Ammon's horn (tissue), 1 donor: ENCODE measurements around the gene DET1.
A peak's percentile ranks its signal among the peaks of the same experiment; 100 is the strongest.
"Not testable (repeated sequence)": the region's sequence is repeated elsewhere in the genome, so short reads cannot be mapped to it uniquely, and the experiment has no call there.

Experiments
- DNase-seq: peaks from one replicate; pipeline ENCODE4 v3.0.0-alpha.2; 2016; ENCODE audit warnings: low spot score

Gene DET1

DNA sequence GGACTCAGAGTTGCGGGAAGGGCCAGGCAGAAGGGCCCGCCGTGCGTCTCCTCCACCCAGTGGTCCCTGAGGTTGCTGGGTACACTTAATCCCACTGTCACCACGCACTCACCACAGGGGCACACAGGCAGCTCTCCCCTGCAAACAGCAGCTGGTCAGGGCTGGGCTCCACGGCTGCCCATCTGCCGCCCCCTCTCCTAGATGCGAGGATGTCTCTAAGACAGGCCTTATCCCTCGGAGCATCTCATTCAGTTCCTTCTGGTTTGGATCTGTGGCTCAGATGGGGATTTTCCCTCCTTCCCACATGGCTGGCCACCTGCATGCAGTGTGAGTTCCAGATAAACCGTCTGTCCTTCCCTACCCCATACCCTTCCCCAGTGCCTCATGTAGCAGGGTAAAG is 52.6 kb downstream of the DET1 start:
- DNase-seq: no peak

DNA sequence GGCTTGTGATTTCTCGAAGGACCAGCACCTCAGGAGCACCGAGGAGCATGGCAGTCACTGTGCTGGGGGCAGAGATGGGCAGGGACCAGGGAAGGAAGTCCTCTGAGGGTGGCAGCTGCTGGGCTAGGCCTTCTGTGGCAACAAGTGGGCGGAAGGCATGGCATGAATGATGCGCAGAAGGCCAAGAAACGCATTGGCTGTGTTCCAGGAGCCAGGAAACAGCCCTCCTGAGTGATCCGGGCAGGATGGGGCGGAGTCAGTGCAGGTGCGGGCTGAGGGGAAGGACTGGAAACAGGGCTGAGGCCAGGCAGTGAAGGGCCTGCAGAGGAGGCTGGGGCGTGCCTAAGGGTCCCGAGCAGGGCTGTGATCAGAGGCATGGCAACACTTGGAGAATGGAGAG is 55.3 kb downstream of the DET1 start:
- no peak for DNase-seq

DNA sequence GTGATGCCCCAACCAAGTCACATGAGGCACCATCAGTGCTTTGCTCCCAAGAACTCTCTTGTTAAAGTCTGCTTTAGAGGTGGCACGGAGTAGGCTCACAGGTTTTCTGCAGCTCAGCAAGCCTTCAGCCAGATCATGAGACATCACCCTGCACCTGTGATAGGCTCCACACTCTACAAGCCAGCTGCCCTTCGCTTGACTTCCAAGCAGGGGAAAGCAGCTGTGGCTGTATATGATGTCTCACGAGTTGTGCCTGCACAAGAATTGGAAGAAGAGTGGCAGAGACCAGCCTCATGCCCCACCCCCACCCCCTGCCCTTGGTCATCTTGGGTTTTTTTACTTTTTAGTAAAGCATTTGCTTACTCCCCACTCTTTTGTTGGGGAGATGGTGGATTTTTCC is 56.4 kb downstream of the DET1 start:
- DNase-seq: no peak

DNA sequence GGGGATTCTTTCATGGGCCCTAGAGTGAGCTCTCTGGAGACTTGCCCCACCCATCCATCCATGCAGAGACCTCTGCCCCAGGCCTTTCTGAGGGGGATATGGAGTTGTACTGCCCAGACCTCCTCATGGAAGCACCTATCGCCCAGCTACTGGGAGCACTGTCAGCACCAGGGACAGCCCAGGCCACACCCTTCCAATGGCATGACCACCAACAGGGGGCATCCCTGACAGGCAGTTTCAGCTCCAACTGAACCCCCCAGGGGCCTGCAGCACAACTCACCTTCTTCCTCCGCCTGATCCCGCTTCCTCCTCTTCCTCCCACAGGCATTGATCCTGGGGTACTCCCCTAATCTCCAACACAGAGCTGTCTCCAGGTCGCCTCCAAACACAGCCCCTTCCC is 57.2 kb downstream of the DET1 start:
- no peak for DNase-seq

DNA sequence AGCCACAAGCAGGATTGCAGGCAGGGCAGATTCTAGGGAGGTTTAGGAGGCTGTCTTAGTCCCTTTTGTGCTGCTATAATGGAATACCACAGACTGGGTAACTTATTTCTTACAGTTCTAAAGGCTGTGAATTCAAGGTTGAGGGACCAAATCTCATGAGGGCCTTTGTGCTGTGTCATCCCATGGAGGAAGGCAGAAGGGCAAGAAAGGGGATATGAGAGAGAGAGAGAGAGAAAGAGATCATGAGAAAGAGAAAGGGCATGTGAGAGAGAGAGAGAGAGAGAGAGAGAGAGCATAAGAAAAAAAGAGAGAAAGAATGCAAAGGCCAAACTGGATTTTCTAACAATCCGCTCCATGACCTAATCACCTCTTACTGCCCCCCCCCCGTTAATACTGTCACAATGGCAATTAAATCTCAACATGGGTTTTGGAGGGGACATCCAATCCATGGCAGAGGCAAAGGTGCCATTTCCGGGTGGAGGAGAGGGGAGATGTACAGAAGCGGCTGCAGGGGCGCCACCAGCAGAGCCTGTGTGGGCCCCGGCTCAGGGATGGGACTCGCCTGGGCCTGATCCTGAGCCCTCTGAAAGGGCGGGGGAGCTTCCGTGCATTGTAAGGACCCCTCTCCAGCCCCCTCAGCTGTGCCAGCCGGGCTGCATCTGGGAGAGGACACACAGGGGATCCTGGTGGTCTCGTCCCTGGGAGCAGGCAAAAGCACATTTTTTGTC is 58.5 kb downstream of the DET1 start:
- DNase-seq: no peak

DNA sequence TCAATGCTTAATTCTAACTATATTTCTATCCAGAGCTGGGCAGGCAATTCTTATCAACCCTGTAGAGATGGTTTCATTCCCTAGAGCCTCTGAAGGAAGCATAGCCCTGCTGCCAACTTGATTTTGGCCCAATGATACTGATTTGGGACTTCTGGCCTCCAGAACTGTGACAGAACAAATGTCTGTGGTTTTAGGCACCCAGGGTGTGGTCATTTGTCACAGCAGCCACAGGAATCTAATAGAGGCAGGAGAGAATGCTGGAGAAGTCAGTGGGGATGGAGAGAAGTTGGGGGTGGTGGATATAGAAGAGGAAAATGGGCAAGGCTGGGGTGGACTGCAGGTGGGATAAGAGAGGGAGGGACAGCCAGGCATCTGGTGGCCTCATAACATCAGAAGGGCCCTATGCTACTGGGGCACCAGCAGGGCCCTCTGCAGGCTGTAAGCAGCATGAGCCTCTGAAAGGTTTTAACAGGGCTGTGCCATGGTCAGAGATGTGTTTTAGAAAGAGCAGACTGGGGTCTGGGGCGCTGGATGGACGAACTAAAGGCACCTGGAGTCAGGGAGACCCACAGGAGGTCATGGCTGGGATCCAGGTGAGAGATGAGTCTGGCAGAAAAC is 59.2 kb downstream of the DET1 start:
- DNase-seq: no peak

DNA sequence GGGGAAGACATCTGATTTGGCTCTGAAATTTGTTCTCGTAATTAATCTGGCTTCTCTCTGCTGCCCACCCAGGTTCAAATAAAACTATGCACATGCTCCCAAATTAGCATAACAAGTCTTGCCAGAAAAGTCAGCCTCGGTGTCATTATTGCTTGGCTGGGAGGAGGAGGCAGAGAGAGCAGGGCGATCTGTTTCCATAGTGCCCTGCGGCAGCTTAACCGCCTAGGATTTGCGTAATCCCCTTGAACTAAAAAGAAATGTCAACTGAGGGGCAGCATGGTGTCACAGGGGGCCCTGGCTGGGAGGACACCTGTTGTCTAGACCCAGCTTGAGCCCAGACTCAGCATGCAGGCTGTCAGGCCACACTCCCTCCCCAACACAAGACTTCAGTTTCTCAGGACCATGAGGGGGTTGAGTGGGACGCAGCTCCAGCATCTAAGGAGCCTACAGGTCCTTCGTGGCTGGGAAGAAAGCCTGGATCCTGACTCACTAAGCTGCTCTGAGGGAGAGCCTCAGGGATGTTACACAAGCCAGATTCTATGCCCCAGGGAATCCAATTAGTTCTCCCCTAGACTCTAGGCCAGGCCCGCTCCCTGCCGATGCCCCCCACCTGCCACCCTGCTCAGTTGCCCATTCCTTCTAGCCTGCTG is 61.7 kb downstream of the DET1 start:
- DNase-seq: no peak

DNA sequence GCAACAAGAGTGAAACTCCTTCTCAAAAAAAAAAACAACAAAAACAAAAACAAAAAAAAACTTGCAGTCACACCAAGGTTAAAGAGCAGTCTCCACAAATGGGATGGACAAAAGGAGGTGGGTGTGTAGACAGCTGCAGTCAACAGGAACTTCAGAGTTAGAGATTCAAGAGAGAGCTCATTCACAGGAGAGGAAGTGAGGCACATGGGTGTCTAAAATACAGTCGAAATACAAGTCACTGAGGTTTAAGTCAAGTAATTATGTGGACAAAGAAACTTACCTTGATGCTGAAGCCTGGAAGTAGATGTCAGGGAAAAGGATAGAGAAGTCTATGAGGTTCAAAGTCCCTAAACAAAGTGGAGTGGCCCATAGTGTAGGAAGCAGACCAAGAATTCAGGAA is 64.2 kb downstream of the DET1 start:
- no peak for DNase-seq

DNA sequence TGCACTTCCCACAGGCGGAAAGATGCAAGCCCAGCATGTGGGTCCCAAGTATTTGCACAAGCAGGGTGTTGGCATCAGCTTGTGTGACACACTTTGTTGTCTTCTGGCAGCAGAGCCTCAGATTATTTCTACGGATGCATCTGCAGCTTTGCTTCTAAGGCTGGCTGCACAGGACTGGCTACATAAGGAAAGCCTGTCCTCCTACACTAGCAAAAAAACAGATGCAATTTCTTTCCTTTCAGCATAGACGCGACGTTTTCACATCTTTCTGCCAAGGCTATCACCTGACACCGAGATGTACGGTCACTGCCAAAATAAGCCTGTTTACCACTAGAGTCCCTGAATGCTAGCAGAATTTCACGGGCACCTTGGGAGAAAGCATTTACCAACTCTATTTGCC is 65.5 kb downstream of the DET1 start:
- DNase-seq: peak; percentile 43

DNA sequence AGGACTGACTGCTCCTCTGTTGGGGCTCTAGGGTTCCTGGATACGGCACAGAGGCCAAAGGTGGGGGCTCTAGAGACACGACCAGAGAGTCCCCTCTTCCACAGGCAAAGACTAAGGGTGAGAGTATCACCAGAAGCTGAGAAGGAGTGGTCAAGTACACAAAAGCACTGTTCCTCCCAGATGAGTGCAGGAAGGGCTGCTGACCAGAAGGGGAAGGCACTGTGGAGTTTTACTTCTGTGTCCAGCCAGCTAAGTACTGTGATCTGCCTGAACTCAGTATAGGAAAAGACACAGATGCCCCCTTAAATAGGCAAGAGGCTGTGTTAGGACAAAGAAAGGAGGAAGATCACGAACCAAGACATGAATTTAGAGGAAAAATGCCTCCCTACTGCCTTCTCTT is 67.3 kb downstream of the DET1 start:
- DNase-seq: no peak

DNA sequence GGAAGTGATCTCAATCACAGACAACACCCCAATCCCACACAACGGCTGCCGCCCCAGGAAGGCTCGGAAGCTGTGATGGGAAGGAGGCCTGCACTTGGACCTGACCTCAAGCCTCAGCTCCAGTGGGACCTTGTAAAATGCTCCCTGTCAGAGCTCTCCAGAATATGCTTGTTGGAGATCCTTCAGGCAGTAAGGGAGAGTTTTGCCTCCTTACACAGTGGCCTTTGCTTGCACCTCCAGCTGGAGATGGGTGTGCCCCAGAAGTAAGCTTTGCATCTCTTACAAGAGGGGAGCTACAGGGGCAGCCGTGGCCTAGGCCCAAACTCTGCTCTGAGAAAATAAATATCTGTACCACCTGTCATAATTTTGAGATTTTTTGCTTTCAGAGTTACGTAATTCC is 68.6 kb downstream of the DET1 start:
- no peak for DNase-seq

DNA sequence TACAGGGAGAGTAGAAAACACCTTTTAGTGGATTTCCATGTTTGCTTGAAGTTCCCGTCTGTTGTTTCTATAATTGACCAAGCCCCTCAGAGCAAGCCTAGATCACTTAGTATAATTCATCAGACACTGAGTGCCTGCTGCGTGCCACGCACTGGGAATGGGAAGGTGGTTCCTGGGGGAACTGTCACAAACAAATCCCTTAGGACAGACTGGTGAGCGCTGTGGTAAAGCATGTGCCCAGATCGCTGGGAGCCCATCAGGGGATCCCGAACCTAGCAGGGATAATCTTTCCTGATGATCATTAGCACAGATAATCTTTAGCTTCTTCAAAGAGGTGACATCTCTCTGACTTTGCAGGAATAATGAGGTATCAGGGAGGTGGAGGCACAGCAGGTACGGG is 69.4 kb downstream of the DET1 start:
- no peak for DNase-seq

DNA sequence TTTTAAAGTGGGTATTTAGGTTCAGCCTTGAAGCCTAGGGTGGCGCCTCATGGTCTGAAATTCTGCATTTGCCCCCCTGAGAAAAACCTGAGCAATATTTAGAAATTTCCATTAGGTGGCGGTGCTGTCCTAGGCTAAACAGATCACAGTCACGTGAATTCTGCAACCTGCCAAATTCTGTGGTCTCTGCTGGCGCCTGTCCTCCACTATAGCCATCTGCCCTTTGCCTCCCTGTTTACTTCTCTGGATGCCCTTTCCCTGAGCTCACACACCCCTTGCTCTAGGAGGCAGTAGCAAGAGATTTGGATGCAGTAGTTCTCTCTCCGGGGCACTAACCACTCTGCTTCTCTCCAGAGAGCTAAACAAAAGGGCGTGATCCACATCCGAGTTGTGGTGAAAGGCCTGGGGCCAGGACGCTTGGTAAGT is 69.8 kb downstream of the DET1 start:
- peak; percentile 76 for DNase-seq

DNA sequence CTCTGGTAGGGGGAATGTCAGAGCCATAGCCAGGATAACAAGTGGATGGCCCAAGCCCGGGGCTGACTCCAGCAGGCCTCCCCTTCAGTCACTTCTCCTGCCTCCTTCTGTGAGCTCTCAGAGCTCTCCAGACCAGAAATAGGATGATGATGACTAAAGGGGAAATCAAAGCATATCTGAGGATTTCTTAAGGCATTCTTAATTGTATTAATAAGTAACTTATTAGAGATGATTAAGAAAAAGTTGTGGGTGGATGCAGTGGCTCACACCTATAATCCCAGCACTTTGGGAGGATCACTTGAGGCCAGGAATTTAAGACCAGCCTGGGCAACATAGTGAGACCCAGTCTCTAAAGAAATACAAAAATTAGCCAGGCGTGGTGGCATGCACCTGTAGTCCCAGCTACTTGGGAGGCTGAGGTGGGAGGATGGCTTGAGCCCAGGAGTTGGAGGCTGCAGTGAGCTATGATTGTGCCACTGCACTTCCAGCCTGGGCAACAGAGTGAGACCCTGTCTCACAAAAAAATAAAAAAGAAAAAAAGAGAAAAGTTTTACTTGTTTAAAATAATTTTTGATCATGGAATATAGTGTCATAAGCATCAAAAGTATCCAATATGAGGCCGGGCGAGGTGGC is 72.7 kb downstream of the DET1 start:
- not testable (repeated sequence) for DNase-seq

DNA sequence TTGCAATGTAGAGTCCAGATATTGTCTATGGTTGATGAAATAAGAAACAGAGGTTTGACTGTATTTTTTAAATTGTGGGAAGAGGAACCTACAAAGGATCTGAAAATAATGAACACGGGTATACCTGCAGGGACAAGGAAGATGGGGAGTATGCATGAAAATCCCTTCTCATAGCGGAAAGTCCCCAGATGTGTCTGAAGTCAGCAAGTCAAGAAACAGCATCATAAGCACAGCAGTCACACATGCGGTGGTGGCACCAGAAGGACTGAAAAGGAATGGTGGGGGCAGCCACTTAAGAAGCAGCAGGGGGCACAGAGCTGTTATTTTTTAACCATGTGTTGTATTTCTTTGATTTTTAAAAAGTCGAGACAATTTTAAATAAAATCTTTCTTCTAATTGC is 74.3 kb downstream of the DET1 start:
- no peak for DNase-seq

DNA sequence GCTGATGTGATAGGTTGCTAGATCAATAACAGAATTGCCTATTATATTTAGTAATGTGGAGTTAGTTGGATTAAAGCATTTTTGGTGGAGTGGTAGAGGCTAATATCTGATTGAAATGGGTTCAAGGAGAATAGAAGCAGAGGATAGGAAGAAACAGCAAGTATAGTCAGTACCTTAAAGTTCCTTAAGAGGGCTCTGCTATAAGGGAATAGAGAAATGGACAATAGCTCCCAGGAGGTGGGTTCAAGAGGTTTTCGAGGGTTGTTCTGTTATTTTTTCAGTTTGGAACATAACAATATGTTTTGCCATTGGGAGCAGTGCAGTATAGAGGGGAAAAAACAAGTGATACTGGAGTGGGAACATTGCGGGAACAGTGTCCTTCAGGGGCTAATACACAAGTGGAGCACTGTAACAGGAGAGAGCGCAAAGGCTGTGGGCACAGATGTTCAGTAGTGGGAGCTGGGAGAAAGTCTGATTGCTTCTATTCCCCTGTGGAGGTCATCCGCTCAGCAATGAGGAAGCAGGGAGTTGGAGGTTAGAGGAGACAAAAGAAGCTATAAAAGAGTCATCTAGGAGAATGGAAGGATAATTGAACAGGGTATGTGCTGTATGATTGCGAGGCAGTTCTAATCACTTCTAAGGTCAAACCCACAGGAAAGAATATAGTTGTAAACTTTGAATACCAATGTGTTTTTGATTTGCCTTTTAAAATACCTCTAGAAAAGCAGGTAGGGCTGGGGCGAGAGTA is 75.7 kb downstream of the DET1 start:
- DNase-seq: no peak

DNA sequence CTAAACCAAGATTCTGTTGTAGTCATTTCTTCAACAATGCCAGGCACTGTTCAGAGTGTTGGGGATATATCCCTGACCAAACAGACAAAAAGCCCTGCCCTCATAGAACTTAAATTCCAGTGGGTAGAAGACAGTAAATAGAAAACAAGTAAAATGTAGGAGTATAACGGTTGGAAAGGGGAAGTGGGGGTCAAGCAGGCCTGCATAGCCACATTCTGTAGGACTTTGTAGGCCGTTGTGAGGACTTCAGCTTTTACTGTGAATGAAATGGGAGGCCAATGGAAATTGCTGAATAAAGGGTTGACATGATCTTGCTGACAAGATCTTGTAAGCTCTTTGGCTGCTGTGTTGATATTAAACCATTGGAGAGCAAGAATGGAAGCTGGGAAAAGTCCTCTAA is 77.2 kb downstream of the DET1 start:
- DNase-seq: no peak

DNA sequence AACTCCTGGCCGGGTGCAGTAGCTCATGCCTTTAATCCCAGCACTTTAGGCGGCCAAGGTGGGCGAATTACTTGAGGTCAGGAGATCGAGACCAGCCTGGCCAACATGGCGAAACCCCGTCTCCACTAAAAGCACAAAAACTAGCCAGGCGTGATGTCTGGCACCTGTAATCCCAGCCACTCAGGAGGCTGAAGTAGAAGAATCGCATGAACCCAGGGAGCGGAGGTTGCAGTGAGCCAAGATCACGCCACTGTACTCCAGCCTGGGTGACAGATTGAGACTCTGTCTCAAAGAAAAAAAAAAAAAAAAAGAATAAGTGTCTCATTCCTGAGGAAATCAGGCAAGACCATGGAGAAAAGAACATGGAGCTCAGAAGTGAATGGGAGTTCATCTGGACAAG is 77.8 kb downstream of the DET1 start:
- not testable (repeated sequence) for DNase-seq

DNA sequence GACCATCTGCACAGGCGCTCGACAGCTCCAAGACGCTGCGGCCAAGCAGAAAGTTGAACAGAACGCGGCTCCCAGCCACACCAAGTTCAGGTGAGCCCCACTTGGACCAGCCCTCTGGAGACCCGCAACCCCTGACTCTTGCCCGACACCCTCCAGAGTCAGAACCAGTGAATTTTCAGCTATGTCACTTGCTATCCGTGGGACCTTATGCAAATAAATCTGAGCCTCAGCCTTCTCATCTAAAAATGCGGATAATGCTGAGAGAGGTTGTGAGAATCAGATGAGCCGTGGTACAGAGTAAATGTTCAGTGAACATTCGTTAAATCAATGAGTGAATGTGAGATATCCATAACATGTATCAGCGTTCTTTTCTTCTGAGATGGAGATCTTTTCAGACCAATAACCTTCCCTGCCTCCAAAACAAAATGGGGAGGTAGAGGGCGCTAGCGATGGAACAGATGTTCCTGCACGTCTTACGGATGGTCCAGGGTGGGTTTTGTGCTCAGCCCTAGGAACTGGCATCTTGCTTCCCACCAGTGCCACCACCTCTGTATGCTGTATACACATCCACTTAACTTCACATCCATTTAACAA is 78.4 kb downstream of the DET1 start:
- DNase-seq: no peak

DNA sequence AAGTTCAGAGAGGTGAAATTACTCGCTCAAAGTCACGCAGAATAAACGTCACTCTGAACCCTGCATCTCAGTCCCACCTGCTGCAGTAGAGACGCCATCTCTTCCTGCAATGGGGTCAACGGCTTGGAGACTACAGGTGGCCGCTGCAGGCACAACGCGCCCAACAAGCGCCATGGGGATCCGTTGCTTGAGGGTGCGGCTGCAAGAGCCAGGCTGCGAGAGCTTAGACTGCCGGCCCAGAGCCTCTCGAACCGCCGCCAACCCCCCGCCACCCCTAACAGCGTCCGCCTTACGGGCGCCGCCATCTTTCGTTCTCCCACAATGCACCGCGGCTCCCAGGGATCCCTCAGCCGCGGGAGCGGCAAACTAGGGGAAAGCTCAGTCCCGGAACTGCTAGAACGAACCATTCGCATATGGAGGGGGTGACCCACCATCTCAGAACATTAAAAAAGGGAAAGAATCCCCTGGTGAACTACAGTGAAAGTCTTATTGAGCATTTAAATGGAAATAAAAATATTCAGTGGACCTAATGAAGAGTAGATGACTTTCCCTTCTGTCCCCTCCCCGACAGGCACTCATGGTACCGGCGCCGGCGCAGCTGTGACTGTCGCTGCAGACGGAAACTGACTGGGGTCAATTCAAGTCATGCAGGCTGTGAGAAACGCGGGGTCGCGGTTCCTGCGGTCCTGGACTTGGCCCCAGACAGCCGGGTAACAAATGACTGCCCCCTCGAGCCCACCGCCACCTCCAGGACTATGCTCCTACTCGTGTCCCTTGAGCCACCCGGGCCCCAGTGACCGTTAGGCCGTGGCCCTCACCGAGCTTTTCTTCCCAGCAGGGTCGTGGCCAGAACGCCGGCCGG is 79.2 kb downstream of the DET1 start, which contains the start of the genes MRPL46 and MRPS11:
MRPL46 (minus strand) TSS at position 316 of the 862 bp plus-strand sequence; CDS start at position 305, 11 bp downstream.
MRPS11 (plus strand) TSS at position 636 of the 862 bp plus-strand sequence; CDS start at position 646, 10 bp downstream.
- peak; percentile 90 for DNase-seq
